Stimulated activated CD4-positive, alpha-beta T cell treated with anti-CD3 and anti-CD28 coated beads, Interleukin-15, amount 100 ng/mL, for 48 hours (primary cell): ENCODE results near the gene DAB2IP.

Experiments used
- DNase-seq, 2 donors: peaks; one replicate each; pipeline ENCODE4 v3.0.0-alpha.2; 2020; ENCODE audit warnings: low read depth in 2 of 2

Gene DAB2IP

GRCh38 chr9:121760571-121760970 lies 109.1 kb downstream of the DAB2IP start:
- DNase-seq = no peak

GRCh38 chr9:121763131-121763530 lies 111.7 kb downstream of the DAB2IP start:
- DNase-seq = no peak

GRCh38 chr9:121763561-121764370 lies 112.3 kb downstream of the DAB2IP start:
- DNase-seq = no peak

- DNase-seq = no peak
Observed at GRCh38 chr9:121764371-121764730, 112.9 kb downstream of the DAB2IP start.

- DNase-seq = no peak
Observed at GRCh38 chr9:121765021-121765950, 113.9 kb downstream of the DAB2IP start.

GRCh38 chr9:121766081-121766683 lies 114.7 kb downstream of the DAB2IP start:
- no peak for DNase-seq

- DNase-seq = no peak
Observed at GRCh38 chr9:121767171-121767769, 115.8 kb downstream of the DAB2IP start.

GRCh38 chr9:121768416-121769015 lies 117.1 kb downstream of the DAB2IP start:
- no peak for DNase-seq

- no peak for DNase-seq
Observed at GRCh38 chr9:121769939-121770338, 118.5 kb downstream of the DAB2IP start.

GRCh38 chr9:121770415-121771273 lies 119.2 kb downstream of the DAB2IP start:
- DNase-seq = no peak

GRCh38 chr9:121771418-121771817 lies 120.0 kb downstream of the DAB2IP start:
- DNase-seq = no peak

GRCh38 chr9:121771851-121772599 lies 120.6 kb downstream of the DAB2IP start:
- no peak for DNase-seq

- DNase-seq = no peak
Observed at GRCh38 chr9:121772600-121773285, 121.3 kb downstream of the DAB2IP start.

- no peak for DNase-seq
Observed at GRCh38 chr9:121773286-121773953, 122.0 kb downstream of the DAB2IP start.

GRCh38 chr9:121773954-121774714 lies 122.7 kb downstream of the DAB2IP start:
- DNase-seq = no peak

GRCh38 chr9:121774715-121775613 lies 123.5 kb downstream of the DAB2IP start:
- no peak for DNase-seq
